Tibial artery (tissue), 4 donors: ENCODE data around the gene EIF4G2.

Experiments used
- DNase-seq, 2 donors: peaks; one replicate each; pipeline ENCODE4 v3.0.0-alpha.2; 2019
- H3K27ac ChIP-seq, 2 donors: fragments of 200-600 bp; sonication (generic) in 1 of 2; 1 replicate in 1 of 2; 2 replicates in 1 of 2; pipeline ENCODE4 v1.5.1; 2018 to 2019; ENCODE audit warnings: mild to moderate bottlenecking in 1 of 2
- H3K27me3 ChIP-seq, 2 donors: fragments of 200-600 bp; sonication (generic) in 1 of 2; one replicate each; pipeline versions ENCODE4 v1.5.1 to v1.6.0; 2016 to 2019
- H3K36me3 ChIP-seq, 3 donors: fragments of 200-600 bp; sonication (generic) in 2 of 3; one replicate each; pipeline ENCODE4 v1.5.1; 2016 to 2019; ENCODE audit warnings: mild to moderate bottlenecking in 2 of 3
- H3K4me1 ChIP-seq, 4 donors: fragments of 200-600 bp; sonication (generic) in 2 of 4; 1 replicate in 3 of 4; 2 replicates in 1 of 4; pipeline ENCODE4 v1.5.1; 2016 to 2019
- H3K4me3 ChIP-seq, 2 donors: fragments of 200-600 bp; sonication (generic) in 1 of 2; 1 replicate in 1 of 2; 2 replicates in 1 of 2; pipeline ENCODE4 v1.5.1; 2018 to 2019; ENCODE audit warnings: mild to moderate bottlenecking in 2 of 2
- H3K9me3 ChIP-seq, 3 donors: fragments of 200-600 bp; sonication (generic) in 1 of 3; one replicate each; pipeline ENCODE4 v1.5.1; 2016 to 2019
- CTCF ChIP-seq, 2 experiments: fragments of 200-600 bp in 1 of 2; fragments of 450-650 bp in 1 of 2; IDR thresholded peaks; one replicate each; pipeline ENCODE4 v1.5.1; 2017 to 2019; ENCODE audit warnings: antibody characterized with exemption in 2 of 2, mild to moderate bottlenecking in 1 of 2, moderate library complexity in 1 of 2
- intact Hi-C: fragments of 100-400 bp; cut with DNase I; formaldehyde crosslinking; loops from one replicate; pipeline ENCODE4 v1.15.0; 2023; ENCODE audit warnings: low total_unique reads

Gene EIF4G2

GRCh38 chr11:10847960-10848860, 39.5 kb upstream of the EIF4G2 start:
- Histone ChIP-seq H3K36me3 (peaks cover 12 to 23% (median 14%) of the 10 kb centered on the region in 3 donors), H3K27me3 (no peaks in the 10 kb centered on the region), H3K4me3 (no peak overlapping the region), H3K27ac (no peak overlapping the region), H3K9me3 (no peaks in the 10 kb centered on the region), H3K4me1 (peaks cover 0 to 16% (median 5%) of the 10 kb centered on the region in 4 donors)
- intact Hi-C loops, result no loop called here
- no peak for TF ChIP-seq CTCF (IDR thresholded peaks at IDR 0.05)
- no peak for DNase-seq

- Histone ChIP-seq H3K9me3 (no peaks in the 10 kb centered on the region), H3K27me3 (no peaks in the 10 kb centered on the region), H3K4me1 (peaks cover 0 to 16% (median 5%) of the 10 kb centered on the region in 4 donors), H3K4me3 (no peak overlapping the region), H3K27ac (no peak overlapping the region), H3K36me3 (peaks cover 0 to 8% (median 0%) of the 10 kb centered on the region in 3 donors)
- no peak for TF ChIP-seq CTCF (IDR thresholded peaks at IDR 0.05)
- no peak for DNase-seq
- intact Hi-C loops, result no loop called here
These were observed 37.9 kb upstream of the EIF4G2 start for GRCh38 chr11:10846660-10847059.

GRCh38 chr11:10845589-10845988, 36.9 kb upstream of the EIF4G2 start:
- intact Hi-C loops, result no loop called here
- Histone ChIP-seq H3K4me3 (no peak overlapping the region), H3K4me1 (peaks cover 0 to 16% (median 5%) of the 10 kb centered on the region in 4 donors), H3K9me3 (no peaks in the 10 kb centered on the region), H3K27me3 (no peaks in the 10 kb centered on the region), H3K27ac (peak overlapping the region in 1 of 2 donors; percentile 29), H3K36me3 (no peaks in the 10 kb centered on the region)
- no peak for DNase-seq
- TF ChIP-seq CTCF (IDR thresholded peaks at IDR 0.05), result no peak

- Histone ChIP-seq H3K27me3 (no peaks in the 10 kb centered on the region), H3K27ac (peak overlapping the region in 1 of 2 donors; percentile 29), H3K36me3 (no peaks in the 10 kb centered on the region), H3K4me3 (no peak overlapping the region), H3K9me3 (no peaks in the 10 kb centered on the region), H3K4me1 (peaks cover 0 to 16% (median 5%) of the 10 kb centered on the region in 4 donors)
- intact Hi-C loops, result no loop called here
- TF ChIP-seq CTCF (IDR thresholded peaks at IDR 0.05), result no peak
- no peak for DNase-seq
These were observed 36.1 kb upstream of the EIF4G2 start for GRCh38 chr11:10844796-10845195.

GRCh38 chr11:10844356-10844755, 35.6 kb upstream of the EIF4G2 start:
- Histone ChIP-seq H3K27me3 (no peaks in the 10 kb centered on the region), H3K4me3 (no peak overlapping the region), H3K36me3 (no peaks in the 10 kb centered on the region), H3K27ac (no peak overlapping the region), H3K9me3 (no peaks in the 10 kb centered on the region), H3K4me1 (peaks cover 0 to 16% (median 5%) of the 10 kb centered on the region in 4 donors)
- no peak for DNase-seq
- no peak for TF ChIP-seq CTCF (IDR thresholded peaks at IDR 0.05)
- intact Hi-C loops, result no loop called here
